Epithelial cell of proximal tubule (primary cell): ENCODE results near the gene LYVE1. TPM values are rescaled to one million over a fixed set of nuclear protein-coding genes. Genes with fewer than 3 reads are reported as not detected.

ENCODE experiments used
- DNase-seq: peaks from one replicate; pipeline ENCODE4 v3.0.0-alpha.2; 2011; ENCODE audit warnings: low read depth
- H3K4me3 ChIP-seq: 2 replicates; pipeline ENCODE4 v1.5.1; 2011; ENCODE audit warnings: low read depth, mild to moderate bottlenecking, low read length
- total RNA-seq: library from RNA; depleted of rRNA; stranded (reverse); fragments of >200 nt; gene quantifications from 2 replicates; pipeline ENCODE4 v1.2.3, GENCODE V29; 2015
- TF ChIP-seq, protein P1 (sequence below): conservative IDR thresholded peaks from 2 replicates; pipeline ENCODE4 v1.5.1; 2012; ENCODE audit warnings: low read depth, mild to moderate bottlenecking, low read length

LYVE1 gene
- total RNA-seq, 1 donor from 2014 or later: 0.35 TPM

DNA sequence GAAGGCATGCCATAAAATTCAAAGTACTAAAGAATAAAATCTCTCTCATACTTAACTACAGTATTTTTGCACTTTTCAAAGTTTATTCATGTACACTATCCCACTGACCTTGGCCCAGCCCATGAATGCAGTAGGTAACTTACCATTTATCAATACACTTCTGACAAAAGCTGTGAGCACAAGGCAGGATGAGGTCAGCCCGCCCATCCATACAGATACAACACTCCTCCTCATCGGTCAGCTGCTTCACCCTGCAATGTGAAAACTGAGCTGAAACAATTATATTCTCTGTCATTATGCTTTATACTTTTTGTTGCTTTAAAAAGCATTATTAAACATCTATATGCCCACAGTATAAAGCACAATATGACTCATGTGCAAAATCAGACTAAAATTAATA, 49.6 kb downstream of the LYVE1 start:
- TF ChIP-seq, protein P1, sequence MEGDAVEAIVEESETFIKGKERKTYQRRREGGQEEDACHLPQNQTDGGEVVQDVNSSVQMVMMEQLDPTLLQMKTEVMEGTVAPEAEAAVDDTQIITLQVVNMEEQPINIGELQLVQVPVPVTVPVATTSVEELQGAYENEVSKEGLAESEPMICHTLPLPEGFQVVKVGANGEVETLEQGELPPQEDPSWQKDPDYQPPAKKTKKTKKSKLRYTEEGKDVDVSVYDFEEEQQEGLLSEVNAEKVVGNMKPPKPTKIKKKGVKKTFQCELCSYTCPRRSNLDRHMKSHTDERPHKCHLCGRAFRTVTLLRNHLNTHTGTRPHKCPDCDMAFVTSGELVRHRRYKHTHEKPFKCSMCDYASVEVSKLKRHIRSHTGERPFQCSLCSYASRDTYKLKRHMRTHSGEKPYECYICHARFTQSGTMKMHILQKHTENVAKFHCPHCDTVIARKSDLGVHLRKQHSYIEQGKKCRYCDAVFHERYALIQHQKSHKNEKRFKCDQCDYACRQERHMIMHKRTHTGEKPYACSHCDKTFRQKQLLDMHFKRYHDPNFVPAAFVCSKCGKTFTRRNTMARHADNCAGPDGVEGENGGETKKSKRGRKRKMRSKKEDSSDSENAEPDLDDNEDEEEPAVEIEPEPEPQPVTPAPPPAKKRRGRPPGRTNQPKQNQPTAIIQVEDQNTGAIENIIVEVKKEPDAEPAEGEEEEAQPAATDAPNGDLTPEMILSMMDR: no peak
- DNase-seq: no peak

DNA sequence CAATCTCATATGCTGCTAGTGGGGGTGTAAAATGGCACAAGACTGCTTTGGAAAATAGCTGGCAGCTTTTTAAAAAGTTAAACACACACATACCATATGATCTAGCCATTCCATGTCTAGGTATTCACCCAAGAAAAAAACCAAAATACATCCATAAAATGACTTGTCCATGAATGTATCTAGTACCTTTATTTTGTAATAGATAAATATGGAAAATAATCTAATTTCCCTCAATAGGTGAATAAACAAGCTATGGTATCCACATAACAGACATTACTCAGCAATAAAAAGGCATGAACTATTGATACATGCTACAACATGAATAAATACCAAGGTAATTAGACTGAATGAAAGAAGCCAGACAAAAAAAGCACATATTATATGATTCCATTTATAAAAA, 50.3 kb downstream of the LYVE1 start:
- no peak for DNase-seq
- TF ChIP-seq, protein P1: no peak
- no peak overlapping the region for H3K4me3 ChIP-seq

More for the DNA sequence above, 49.6 kb downstream of the LYVE1 start:
- H3K4me3 ChIP-seq: no peak overlapping the region

DNA sequence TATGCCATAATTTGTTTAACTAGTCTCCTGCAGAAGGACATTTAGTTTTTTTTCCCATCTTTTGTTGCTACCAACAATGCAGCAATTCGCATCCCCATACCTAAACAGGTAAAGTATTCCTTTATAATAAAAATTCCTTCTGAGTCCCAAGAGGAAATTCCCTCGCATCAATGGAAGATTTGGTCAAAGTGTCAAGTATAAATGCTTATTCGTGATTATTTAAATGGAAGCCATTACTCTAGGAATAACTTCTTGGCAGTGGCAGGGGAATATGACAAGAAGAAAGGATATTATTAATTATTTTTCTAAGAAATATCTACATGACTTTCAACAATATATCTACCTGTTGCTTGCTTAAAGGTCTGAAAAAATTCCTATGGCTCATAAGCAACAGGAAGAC, 53.0 kb downstream of the LYVE1 start:
- TF ChIP-seq, protein P1: no peak
- no peak for DNase-seq
- no peak overlapping the region for H3K4me3 ChIP-seq

DNA sequence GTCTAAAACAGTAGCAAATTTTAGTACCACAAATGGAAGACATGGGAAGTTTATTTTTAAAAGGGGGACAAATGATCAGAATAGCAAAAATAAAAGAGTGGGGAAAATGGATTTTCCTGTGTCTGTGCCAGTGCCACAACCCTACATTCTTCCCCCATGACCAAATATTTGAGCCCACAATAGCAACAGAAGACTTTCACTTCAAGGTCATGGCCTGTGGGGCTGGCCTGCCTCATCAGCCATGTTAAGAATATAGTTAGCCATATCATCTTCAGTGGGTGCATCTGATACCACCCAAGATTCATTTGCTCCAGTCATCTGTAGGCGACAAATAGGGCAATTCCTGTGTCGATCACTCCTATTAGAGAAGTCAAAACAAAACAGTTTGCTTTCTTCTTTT, 53.8 kb downstream of the LYVE1 start:
- DNase-seq: no peak
- H3K4me3 ChIP-seq: no peak overlapping the region
- TF ChIP-seq, protein P1: no peak

DNA sequence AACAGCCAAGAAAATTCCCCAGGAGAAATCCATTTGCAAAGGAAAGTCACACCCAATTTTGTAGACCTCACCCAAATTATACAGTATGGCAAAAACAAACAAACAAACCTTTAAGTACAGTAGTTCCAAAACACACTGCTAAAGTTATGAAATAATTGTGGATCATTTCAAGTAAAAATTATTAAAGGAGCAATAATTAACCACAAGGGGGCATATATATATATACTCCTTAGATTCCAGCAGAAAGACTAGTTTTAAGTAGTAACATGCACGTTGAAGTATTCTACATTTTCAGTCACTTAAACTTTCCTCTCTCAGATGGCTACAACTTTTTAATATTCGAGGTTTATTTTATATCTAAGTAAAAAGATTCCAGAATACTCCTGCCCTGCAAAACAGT, 54.3 kb downstream of the LYVE1 start:
- no peak overlapping the region for H3K4me3 ChIP-seq
- TF ChIP-seq, protein P1: peak; percentile 26
- DNase-seq: no peak

DNA sequence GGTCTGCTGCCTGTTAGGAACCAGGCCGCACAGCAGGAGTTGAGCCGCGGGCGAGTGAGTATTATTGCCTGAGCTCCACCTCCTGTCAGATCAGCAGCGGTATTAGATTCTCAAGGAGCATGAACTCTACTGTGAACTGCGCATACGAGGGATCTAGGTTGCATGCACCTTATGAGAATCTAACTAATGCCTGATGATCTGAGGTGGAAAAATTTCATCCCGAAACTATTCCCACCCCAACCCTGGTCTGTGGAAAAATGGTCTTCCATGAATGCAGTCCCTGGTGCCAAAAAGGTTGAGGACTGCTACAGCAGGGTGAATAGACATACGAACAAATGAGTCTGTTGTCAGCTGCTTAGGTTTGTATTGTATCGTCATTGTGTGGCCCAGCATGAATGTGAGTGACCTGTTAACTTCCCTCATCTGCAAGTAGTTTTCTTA, 57.3 kb downstream of the LYVE1 start:
- TF ChIP-seq, protein P1: no peak
- no peak for DNase-seq

More for the DNA sequence above, 57.3 kb downstream of the LYVE1 start:
- H3K4me3 ChIP-seq: no peak overlapping the region

Other genes starting within 250 kb of the LYVE1 start
- 5.4 and 7.1 TPM in 2 replicates for gene AMPD3, start 113.4 kb downstream of the LYVE1 start, total RNA-seq
- 18.2 and 21.7 TPM in 2 replicates for gene RNF141, start 27.5 kb downstream of the LYVE1 start, total RNA-seq
- gene IRAG1, start 125.1 kb upstream of the LYVE1 start, total RNA-seq: 0.07 TPM in 1 of 2 replicates, not detected in the other
- 20.5 and 25.0 TPM in 2 replicates for gene CTR9, start 182.6 kb upstream of the LYVE1 start, total RNA-seq
- 528 and 712 TPM in 2 replicates for gene EIF4G2, start 240.3 kb upstream of the LYVE1 start, total RNA-seq